Osteoblast (primary cell): Measurements from ENCODE around the gene RCCD1. TPM values are rescaled to one million over a fixed set of nuclear protein-coding genes. Genes with fewer than 3 reads are reported as not detected.
A peak's percentile ranks its signal among the peaks of the same experiment; 100 is the strongest.

Experiments used
- DNase-seq: peaks from one replicate; pipeline ENCODE4 v3.0.0; 2011; ENCODE audit warnings: low spot score, mixed read lengths; ENCODE audit not compliant: insufficient read length; ENCODE audit errors: missing footprints
- H2AFZ ChIP-seq: 2 replicates; pipeline ENCODE4 v1.6.0; 2011; ENCODE audit warnings: mild to moderate bottlenecking, low read length
- H3K27ac ChIP-seq: 2 replicates; pipeline ENCODE4 v1.5.1; 2011; ENCODE audit warnings: mild to moderate bottlenecking, low read depth, low read length, moderate library complexity
- H3K27me3 ChIP-seq: 2 replicates; pipeline ENCODE4 v1.6.0; 2012; ENCODE audit warnings: mild to moderate bottlenecking, control low read depth, inconsistent platforms, low read length, moderate library complexity; ENCODE audit not compliant: insufficient read depth
- H3K36me3 ChIP-seq: 2 replicates; pipeline ENCODE4 v1.5.1; 2011; ENCODE audit warnings: mild to moderate bottlenecking, low read length, control low read depth, moderate library complexity; ENCODE audit not compliant: insufficient read depth
- H3K4me1 ChIP-seq: 2 replicates; pipeline ENCODE4 v1.5.1; 2011; ENCODE audit warnings: mild to moderate bottlenecking, low read length, control low read depth, moderate library complexity; ENCODE audit not compliant: insufficient read depth
- H3K4me2 ChIP-seq: 2 replicates; pipeline ENCODE4 v1.6.0; 2011; ENCODE audit warnings: mild to moderate bottlenecking, low read length; ENCODE audit not compliant: insufficient read depth
- H3K4me3 ChIP-seq: fragments of 200-600 bp; sonication (generic); 3 replicates; pipeline ENCODE4 v1.5.1; 2012; ENCODE audit warnings: mild to moderate bottlenecking, low read length, inconsistent platforms; ENCODE audit not compliant: insufficient read depth
- H3K79me2 ChIP-seq: 2 replicates; pipeline ENCODE4 v1.6.0; 2012; ENCODE audit warnings: mild to moderate bottlenecking, low read length, control low read depth, inconsistent platforms; ENCODE audit not compliant: insufficient read depth
- H3K9me3 ChIP-seq: 2 replicates; pipeline ENCODE4 v1.5.1; 2011; ENCODE audit warnings: low read depth, low read length, control low read depth
- H4K20me1 ChIP-seq: 2 replicates; pipeline ENCODE4 v1.6.0; 2012; ENCODE audit warnings: mild to moderate bottlenecking, low read length, control low read depth; ENCODE audit not compliant: insufficient read depth
- total RNA-seq: library from RNA; depleted of rRNA; stranded (reverse); fragments of >200 nt; gene quantifications from 2 replicates; pipeline ENCODE4 v1.2.3, GENCODE V29; 2012
- TF ChIP-seq, protein P1 (sequence below): IDR thresholded peaks from 2 replicates; pipeline ENCODE4 v1.5.1; 2011; ENCODE audit warnings: mild to moderate bottlenecking, low read depth, low read length, moderate library complexity; ENCODE audit errors: extremely low read depth

RCCD1 gene
- total RNA-seq, 1 donor: 11.2 TPM

GRCh38 chr15:90916461-90916860 is 38.2 kb upstream of the RCCD1 start:
- H4K20me1 ChIP-seq: no peaks in the 10 kb centered on the region
- no peaks in the 10 kb centered on the region for H3K79me2 ChIP-seq
- H3K36me3 ChIP-seq: peaks cover 69% of the 10 kb centered on the region
- no peak overlapping the region for H3K4me3 ChIP-seq
- H3K27ac ChIP-seq: no peak overlapping the region
- no peaks in the 10 kb centered on the region for H3K27me3 ChIP-seq
- H3K4me1 ChIP-seq: no peaks in the 10 kb centered on the region
- DNase-seq: peak; percentile 78
- no peak overlapping the region for H3K4me2 ChIP-seq
- no peaks in the 10 kb centered on the region for H3K9me3 ChIP-seq
- TF ChIP-seq, protein P1, sequence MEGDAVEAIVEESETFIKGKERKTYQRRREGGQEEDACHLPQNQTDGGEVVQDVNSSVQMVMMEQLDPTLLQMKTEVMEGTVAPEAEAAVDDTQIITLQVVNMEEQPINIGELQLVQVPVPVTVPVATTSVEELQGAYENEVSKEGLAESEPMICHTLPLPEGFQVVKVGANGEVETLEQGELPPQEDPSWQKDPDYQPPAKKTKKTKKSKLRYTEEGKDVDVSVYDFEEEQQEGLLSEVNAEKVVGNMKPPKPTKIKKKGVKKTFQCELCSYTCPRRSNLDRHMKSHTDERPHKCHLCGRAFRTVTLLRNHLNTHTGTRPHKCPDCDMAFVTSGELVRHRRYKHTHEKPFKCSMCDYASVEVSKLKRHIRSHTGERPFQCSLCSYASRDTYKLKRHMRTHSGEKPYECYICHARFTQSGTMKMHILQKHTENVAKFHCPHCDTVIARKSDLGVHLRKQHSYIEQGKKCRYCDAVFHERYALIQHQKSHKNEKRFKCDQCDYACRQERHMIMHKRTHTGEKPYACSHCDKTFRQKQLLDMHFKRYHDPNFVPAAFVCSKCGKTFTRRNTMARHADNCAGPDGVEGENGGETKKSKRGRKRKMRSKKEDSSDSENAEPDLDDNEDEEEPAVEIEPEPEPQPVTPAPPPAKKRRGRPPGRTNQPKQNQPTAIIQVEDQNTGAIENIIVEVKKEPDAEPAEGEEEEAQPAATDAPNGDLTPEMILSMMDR: no peak
- no peak overlapping the region for H2AFZ ChIP-seq

GRCh38 chr15:90917569-90917968 is 37.1 kb upstream of the RCCD1 start:
- TF ChIP-seq, protein P1: no peak
- H3K36me3 ChIP-seq: peaks cover 58% of the 10 kb centered on the region
- H3K27ac ChIP-seq: no peak overlapping the region
- no peaks in the 10 kb centered on the region for H3K79me2 ChIP-seq
- no peak overlapping the region for H3K4me3 ChIP-seq
- no peaks in the 10 kb centered on the region for H3K4me1 ChIP-seq
- no peaks in the 10 kb centered on the region for H4K20me1 ChIP-seq
- H3K9me3 ChIP-seq: no peaks in the 10 kb centered on the region
- H2AFZ ChIP-seq: no peak overlapping the region
- no peak overlapping the region for H3K4me2 ChIP-seq
- DNase-seq: peak; percentile 69
- no peaks in the 10 kb centered on the region for H3K27me3 ChIP-seq

DNA sequence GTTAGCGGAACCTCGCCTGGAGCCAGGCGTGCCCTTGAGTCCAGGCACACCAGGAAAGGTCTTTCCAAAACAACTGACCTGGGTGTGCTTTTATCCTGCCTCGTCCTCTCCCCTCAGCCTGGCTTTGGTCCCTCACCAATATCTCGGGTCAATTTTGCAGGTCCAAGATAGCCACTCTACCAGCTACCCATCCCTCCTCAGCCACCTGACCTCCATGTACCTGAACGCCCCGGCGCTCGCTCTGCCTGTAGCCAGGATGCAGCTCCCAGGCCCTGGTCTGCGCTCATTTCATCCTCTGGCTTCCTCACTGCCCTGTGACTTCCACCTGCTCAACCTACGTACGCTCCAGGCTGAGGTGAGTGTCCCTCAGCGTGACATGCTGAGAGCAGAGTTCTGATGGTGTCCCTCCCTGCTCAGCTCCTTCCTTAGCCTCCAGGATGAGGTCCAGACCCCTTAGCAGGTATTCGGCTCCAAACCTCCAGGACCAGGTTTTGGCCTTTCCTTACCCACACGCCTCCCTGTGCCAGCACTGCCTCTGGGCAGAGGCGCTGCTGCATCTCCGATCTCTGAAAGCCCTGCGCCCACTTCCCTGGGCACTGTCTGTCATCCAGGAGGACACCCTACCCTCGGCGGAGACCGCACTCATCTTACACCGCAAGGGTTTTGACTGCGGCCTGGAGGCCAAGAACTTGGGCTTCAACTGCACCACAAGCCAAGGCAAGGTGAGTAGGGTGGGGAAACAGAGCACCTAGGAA is 36.5 kb upstream of the RCCD1 start:
- H3K4me1 ChIP-seq: no peaks in the 10 kb centered on the region
- no peak overlapping the region for H3K4me2 ChIP-seq
- no peaks in the 10 kb centered on the region for H3K79me2 ChIP-seq
- no peaks in the 10 kb centered on the region for H4K20me1 ChIP-seq
- DNase-seq: peak; percentile 72
- H3K9me3 ChIP-seq: no peaks in the 10 kb centered on the region
- TF ChIP-seq, protein P1: no peak
- H2AFZ ChIP-seq: no peak overlapping the region
- H3K4me3 ChIP-seq: no peak overlapping the region
- H3K27ac ChIP-seq: no peak overlapping the region
- peaks cover 52% of the 10 kb centered on the region for H3K36me3 ChIP-seq
- H3K27me3 ChIP-seq: no peaks in the 10 kb centered on the region

GRCh38 chr15:90918835-90919234 is 35.8 kb upstream of the RCCD1 start:
- TF ChIP-seq, protein P1: no peak
- Histone ChIP-seq H3K4me2 (no peak overlapping the region), H2AFZ (no peak overlapping the region), H3K36me3 (peaks cover 47% of the 10 kb centered on the region), H3K4me3 (no peak overlapping the region), H4K20me1 (no peaks in the 10 kb centered on the region), H3K4me1 (no peaks in the 10 kb centered on the region), H3K27me3 (no peaks in the 10 kb centered on the region), H3K9me3 (no peaks in the 10 kb centered on the region), H3K27ac (no peak overlapping the region), H3K79me2 (no peaks in the 10 kb centered on the region)
- no peak for DNase-seq
